Right lobe of liver (tissue), 6 donors: ENCODE results near the gene NTHL1. TPM values are rescaled to one million over a fixed set of nuclear protein-coding genes. Genes with fewer than 3 reads are reported as not detected.
"Not testable (repeated sequence)": the region's sequence is repeated elsewhere in the genome, so short reads cannot be mapped to it uniquely, and the experiment has no call there.

Experiments used
- ATAC-seq, 4 donors: fragments of 200-7000 bp; cut with Tn5 transposase; one replicate each; pipeline ENCODE4 v1.9.1; 2020; ENCODE audit warnings: mild to moderate bottlenecking in 4 of 4, moderate library complexity in 4 of 4
- DNase-seq, 3 donors: peaks; one replicate each; pipeline ENCODE4 v3.0.0-alpha.2; 2020
- H3K27ac ChIP-seq, 3 donors: fragments of 200-600 bp; one replicate each; pipeline ENCODE4 v1.8.0; 2022
- H3K27me3 ChIP-seq, 2 donors: fragments of 200-600 bp; one replicate each; pipeline ENCODE4 v1.8.0; 2022
- H3K36me3 ChIP-seq, 4 donors: fragments of 200-600 bp; sonication (generic) in 1 of 4; one replicate each; pipeline versions ENCODE4 v1.5.1 to v1.8.0; 2017 to 2022; ENCODE audit warnings: control low read depth in 1 of 4
- H3K4me1 ChIP-seq, 4 donors: fragments of 200-600 bp; sonication (generic) in 1 of 4; one replicate each; pipeline versions ENCODE4 v1.5.1 to v1.8.0; 2017 to 2022; ENCODE audit warnings: control low read depth in 1 of 4
- H3K4me3 ChIP-seq, 3 donors: fragments of 200-600 bp; one replicate each; pipeline ENCODE4 v1.8.0; 2022
- H3K9me3 ChIP-seq, 4 donors: fragments of 200-600 bp; sonication (generic) in 1 of 4; one replicate each; pipeline versions ENCODE4 v1.5.1 to v1.8.0; 2017 to 2022; ENCODE audit warnings: control low read depth in 1 of 4
- POLR2A ChIP-seq: fragments of 450-650 bp; IDR thresholded peaks from one replicate; pipeline ENCODE4 v1.6.1; 2017; ENCODE audit warnings: antibody characterized with exemption, mild to moderate bottlenecking
- WGBS: methylation state at CpG from one replicate; pipeline ENCODE4 v1.1.6; 2018; ENCODE audit warnings: low coverage, low lambda C conversion rate; ENCODE audit not compliant: insufficient coverage; ENCODE audit errors: missing lambda C conversion rate; 5-methylcytosine and 5-hydroxymethylcytosine counted together
- intact Hi-C, 2 donors: fragments of 100-400 bp; cut with DNase I; formaldehyde crosslinking; loops; one replicate each; pipeline versions ENCODE4 v1.11.2 to v1.14.1; 2022
- total RNA-seq, 6 experiments: library from RNA; depleted of rRNA in 2 of 6; stranded (reverse); fragments of >200 nt in 2 of 6; fragmentation: NEBNext Ultra II Directional in 3 of 6; extraction: Animal tissue kit (Norgen Biotek cat#: 25700) in 3 of 6; gene quantifications; one replicate each; pipeline versions ENCODE4 v1.1.0 to v1.2.4, GENCODE V29; 2016 to 2023
- TF ChIP-seq, protein P1 (sequence below), 4 donors: fragments of 200-600 bp in 3 of 4; fragments of 450-650 bp in 1 of 4; IDR thresholded peaks; one replicate each; pipeline versions ENCODE4 v1.5.1 to v1.8.0; 2016 to 2022; ENCODE audit warnings: antibody characterized with exemption in 4 of 4, mild to moderate bottlenecking in 2 of 4
- donor health status: DM: no; HTN: yes; CAD: no.
- donor health status: DM: no; HTN: no; CAD: no.
- donor health status: DM: no; HTN: no; CAD: no.
- donor health status: DM: no; HTN: yes; CAD: no.
- donor health status: DM: no; HTN: yes; CAD: no.

NTHL1 gene
- total RNA-seq, 6 experiments from 2014 or later: 12.0 to 127 (median 42.6) TPM

- peaks cover 0 to 13% (median 0%) of the 10 kb centered on the region in 4 donors for H3K4me1 ChIP-seq
- H3K27ac ChIP-seq: no peak overlapping the region
- intact Hi-C loops: loop anchor here in 1 of 2 donors (5.0 kb wide), 1 partner anchor 46 kb away; no protein-coding TSS in a partner anchor
- no peak overlapping the region for H3K4me3 ChIP-seq
- H3K9me3 ChIP-seq: no peaks in the 10 kb centered on the region
- H3K36me3 ChIP-seq: no peaks in the 10 kb centered on the region
- DNase-seq: no peak
- TF ChIP-seq POLR2A: no peak
- TF ChIP-seq, protein P1, sequence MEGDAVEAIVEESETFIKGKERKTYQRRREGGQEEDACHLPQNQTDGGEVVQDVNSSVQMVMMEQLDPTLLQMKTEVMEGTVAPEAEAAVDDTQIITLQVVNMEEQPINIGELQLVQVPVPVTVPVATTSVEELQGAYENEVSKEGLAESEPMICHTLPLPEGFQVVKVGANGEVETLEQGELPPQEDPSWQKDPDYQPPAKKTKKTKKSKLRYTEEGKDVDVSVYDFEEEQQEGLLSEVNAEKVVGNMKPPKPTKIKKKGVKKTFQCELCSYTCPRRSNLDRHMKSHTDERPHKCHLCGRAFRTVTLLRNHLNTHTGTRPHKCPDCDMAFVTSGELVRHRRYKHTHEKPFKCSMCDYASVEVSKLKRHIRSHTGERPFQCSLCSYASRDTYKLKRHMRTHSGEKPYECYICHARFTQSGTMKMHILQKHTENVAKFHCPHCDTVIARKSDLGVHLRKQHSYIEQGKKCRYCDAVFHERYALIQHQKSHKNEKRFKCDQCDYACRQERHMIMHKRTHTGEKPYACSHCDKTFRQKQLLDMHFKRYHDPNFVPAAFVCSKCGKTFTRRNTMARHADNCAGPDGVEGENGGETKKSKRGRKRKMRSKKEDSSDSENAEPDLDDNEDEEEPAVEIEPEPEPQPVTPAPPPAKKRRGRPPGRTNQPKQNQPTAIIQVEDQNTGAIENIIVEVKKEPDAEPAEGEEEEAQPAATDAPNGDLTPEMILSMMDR (IDR thresholded peaks at IDR 0.05): peak in 3 of 4 donors; percentile 9 to 25 (median 12)
- ATAC-seq: peak in 1 of 4 donors; percentile 26
- WGBS: 47% methylated on average over 5 of the region's 13 CpGs
- no peaks in the 10 kb centered on the region for H3K27me3 ChIP-seq
These were observed 31.2 kb downstream of the NTHL1 start for GRCh38 chr16:2016407-2016922.

- H3K27me3 ChIP-seq: no peaks in the 10 kb centered on the region
- WGBS: 84% methylated on average over 7 of the region's 7 CpGs
- DNase-seq: no peak
- H3K27ac ChIP-seq: no peak overlapping the region
- no peak for TF ChIP-seq POLR2A
- TF ChIP-seq, protein P1 (IDR thresholded peaks at IDR 0.05): no peak
- H3K4me3 ChIP-seq: no peak overlapping the region
- intact Hi-C loops: loop anchor here in 1 of 2 donors (5.0 kb wide), 1 partner anchor 46 kb away; no protein-coding TSS in a partner anchor
- no peaks in the 10 kb centered on the region for H3K36me3 ChIP-seq
- peaks cover 0 to 13% (median 0%) of the 10 kb centered on the region in 4 donors for H3K4me1 ChIP-seq
- no peak for ATAC-seq
- H3K9me3 ChIP-seq: no peaks in the 10 kb centered on the region
These were observed 31.8 kb downstream of the NTHL1 start for GRCh38 chr16:2015947-2016208.

DNA sequence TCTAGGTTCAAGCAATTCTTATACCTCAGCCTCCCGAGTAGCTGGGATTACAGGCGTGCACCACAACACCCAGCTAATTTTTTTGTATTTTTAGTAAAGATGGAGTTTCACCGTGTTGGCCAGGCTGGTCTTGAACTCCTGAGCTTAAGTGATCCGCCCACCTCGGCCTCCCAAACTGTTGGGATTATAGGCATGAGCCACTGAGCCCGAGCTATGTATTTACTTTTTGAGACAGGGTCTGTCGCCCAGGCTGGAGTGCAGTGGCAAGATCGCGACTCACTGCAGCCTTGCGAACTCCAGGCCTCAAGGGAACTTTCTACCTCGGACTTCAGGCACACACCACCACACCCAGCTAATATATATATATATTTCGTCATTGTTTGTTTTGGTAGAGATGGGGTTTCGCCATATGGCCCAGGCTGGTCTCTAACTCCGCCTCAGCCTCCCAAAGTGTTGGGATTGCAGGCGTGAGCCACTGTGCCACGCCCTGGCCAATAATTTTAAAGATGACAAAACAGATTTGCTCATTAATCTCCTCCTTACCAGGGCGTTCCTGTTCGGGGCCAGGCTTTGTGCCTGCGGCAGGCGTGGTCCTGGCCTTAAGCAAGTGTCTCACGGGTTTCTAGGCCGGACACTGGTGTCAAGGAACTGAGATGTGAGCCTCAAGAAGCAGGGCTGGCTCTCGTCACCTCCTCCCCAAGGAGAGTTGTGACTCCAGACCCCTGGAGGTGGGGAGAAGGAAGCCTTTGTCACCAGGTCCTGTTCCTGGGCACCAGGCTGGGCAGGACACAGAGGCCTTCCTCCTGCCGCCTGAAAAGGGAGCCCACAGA lies 32.3 kb downstream of the NTHL1 start:
- DNase-seq: no peak

DNA sequence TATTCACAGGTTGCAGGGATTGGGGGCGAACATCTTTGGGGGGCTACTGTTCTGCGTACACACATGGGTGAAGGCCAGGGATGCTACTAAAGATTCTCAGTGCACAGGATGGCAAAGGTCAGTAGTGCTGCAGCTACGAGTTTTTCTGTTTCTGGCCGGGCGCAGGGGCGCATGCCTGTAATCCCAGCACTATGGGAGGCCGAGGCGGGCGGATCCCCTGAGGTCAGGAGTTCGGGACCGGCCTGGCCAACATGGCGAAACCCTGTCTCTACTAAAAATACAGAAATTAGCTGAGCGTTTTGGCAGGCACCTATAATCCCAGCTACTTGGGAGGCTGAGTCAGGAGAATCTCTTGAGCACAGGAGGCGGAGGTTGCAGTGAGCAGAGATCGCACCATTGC lies 34.1 kb downstream of the NTHL1 start:
- Histone ChIP-seq H3K27ac (no peak overlapping the region), H3K4me3 (no peak overlapping the region), H3K9me3 (no peaks in the 10 kb centered on the region), H3K36me3 (no peaks in the 10 kb centered on the region), H3K4me1 (peaks cover 0 to 7% (median under 1%) of the 10 kb centered on the region in 4 donors), H3K27me3 (no peaks in the 10 kb centered on the region)
- ATAC-seq (no peak), DNase-seq (no peak)
- whole genome bisulfite sequencing: 86% methylated on average over 6 of the region's 15 CpGs
- no peak for TF ChIP-seq POLR2A
- TF ChIP-seq, protein P1 (IDR thresholded peaks at IDR 0.05): no peak
- intact Hi-C loops: no loop called here

More for the DNA sequence above, 32.3 kb downstream of the NTHL1 start:
- Histone ChIP-seq H3K36me3 (no peaks in the 10 kb centered on the region), H3K4me3 (no peak overlapping the region), H3K4me1 (peaks cover 0 to 13% (median 0%) of the 10 kb centered on the region in 4 donors), H3K27ac (no peak overlapping the region), H3K9me3 (no peaks in the 10 kb centered on the region), H3K27me3 (no peaks in the 10 kb centered on the region)
- intact Hi-C loops: loop anchor here in 1 of 2 donors (5.0 kb wide), 1 partner anchor 47 kb away; no protein-coding TSS in a partner anchor
- 67% methylated on average over 11 of the region's 24 CpGs for WGBS
- TF ChIP-seq, protein P1 (IDR thresholded peaks at IDR 0.05): no peak
- TF ChIP-seq POLR2A: no peak
- ATAC-seq: no peak

DNA sequence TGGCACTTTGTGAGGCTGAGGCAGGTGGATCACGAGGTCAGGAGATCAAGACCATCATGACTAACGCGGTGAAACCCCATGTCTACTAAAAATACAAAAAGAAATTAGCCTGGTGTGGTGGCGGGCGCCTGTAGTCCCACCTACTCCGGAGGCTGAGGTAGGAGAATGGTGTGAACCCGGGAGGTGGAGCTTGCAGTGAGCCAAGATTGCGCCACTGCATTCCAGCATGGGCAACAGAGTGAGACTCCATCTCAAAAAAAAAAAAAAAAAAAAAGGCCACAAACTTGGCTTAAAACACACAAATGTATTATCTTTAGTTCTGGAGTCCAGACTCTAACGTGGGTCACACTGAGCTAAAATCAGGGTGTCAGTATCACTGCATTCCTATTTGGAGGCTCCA lies 35.9 kb downstream of the NTHL1 start:
- H3K27me3 ChIP-seq, H3K4me3 ChIP-seq, H3K27ac ChIP-seq, H3K9me3 ChIP-seq, intact Hi-C loops, ATAC-seq, DNase-seq, H3K36me3 ChIP-seq: not testable (repeated sequence)
- H3K4me1 ChIP-seq: peaks cover 0 to 25% (median 12%) of the 10 kb centered on the region in 4 donors
- WGBS: 85% methylated on average over 4 of the region's 9 CpGs
